Bronchial epithelial cell (primary cell): ENCODE results near the gene MCOLN1. TPM values are rescaled to one million over a fixed set of nuclear protein-coding genes. Genes with fewer than 3 reads are reported as not detected.

Source experiments
- DNase-seq: peaks from one replicate; pipeline ENCODE4 v3.0.0-alpha.2; 2010; ENCODE audit warnings: low read depth
- FAIRE-seq: peaks from 2 replicates; lab custom pipeline; 2011; peaks lifted over from hg19 to GRCh38; lab: Jason Lieb, UNC
- H3K27me3 ChIP-seq: 2 replicates; pipeline ENCODE4 v1.5.1; 2011; ENCODE audit warnings: low read length; ENCODE audit not compliant: control insufficient read depth, insufficient read depth
- H3K36me3 ChIP-seq: 2 replicates; pipeline ENCODE4 v1.5.1; 2011; ENCODE audit warnings: low read length; ENCODE audit not compliant: control insufficient read depth, insufficient read depth
- H3K4me3 ChIP-seq: 2 replicates; pipeline ENCODE4 v1.5.1; 2011; ENCODE audit warnings: mild to moderate bottlenecking, low read depth, low read length, control low read depth
- CTCF ChIP-seq: IDR thresholded peaks from 2 replicates; pipeline ENCODE4 v1.5.1; 2011; ENCODE audit warnings: mild to moderate bottlenecking, moderate library complexity, low read length, control low read depth, inconsistent platforms; ENCODE audit not compliant: insufficient read depth, severe bottlenecking
- total RNA-seq: library from RNA; depleted of rRNA; stranded (reverse); fragments of >200 nt; gene quantifications from 2 replicates; pipeline ENCODE4 v1.2.1, GENCODE V29; 2014

Gene MCOLN1
- total RNA-seq, 1 donor from 2014 or later = 3.7 TPM

- no peak for FAIRE-seq
- Histone ChIP-seq H3K36me3 (no peaks in the 10 kb centered on the region), H3K27me3 (no peaks in the 10 kb centered on the region), H3K4me3 (no peak overlapping the region)
- no peak for DNase-seq
- TF ChIP-seq CTCF = no peak
These were observed 38.7 kb upstream of the MCOLN1 start for GRCh38 chr19:7483720-7484201.

- no peak for TF ChIP-seq CTCF
- Histone ChIP-seq H3K27me3 (no peaks in the 10 kb centered on the region), H3K36me3 (no peaks in the 10 kb centered on the region), H3K4me3 (no peak overlapping the region)
- no peak for FAIRE-seq
- DNase-seq = no peak
These were observed 35.5 kb upstream of the MCOLN1 start for GRCh38 chr19:7486923-7487322.

GRCh38 chr19:7488736-7489353 lies 33.6 kb upstream of the MCOLN1 start, which contains the start of gene PEX11G:
TSS of gene PEX11G (minus strand) at chr19:7489035. CDS start at chr19:7489010, 25 bp downstream.
- TF ChIP-seq CTCF = no peak
- FAIRE-seq (no peak), DNase-seq (peak; percentile 66)
- Histone ChIP-seq H3K4me3 (peak within 1 kb of the TSS; percentile 71), H3K27me3 (no peaks in the 10 kb centered on the region), H3K36me3 (no peaks in the 10 kb centered on the region)

- Histone ChIP-seq H3K4me3 (no peak overlapping the region), H3K36me3 (no peaks in the 10 kb centered on the region), H3K27me3 (no peaks in the 10 kb centered on the region)
- FAIRE-seq (no peak), DNase-seq (no peak)
- no peak for TF ChIP-seq CTCF
These were observed 32.8 kb upstream of the MCOLN1 start for GRCh38 chr19:7489609-7490044.

- no peak for TF ChIP-seq CTCF
- H3K4me3 ChIP-seq = no peak overlapping the region
- no peaks in the 10 kb centered on the region for H3K27me3 ChIP-seq
- DNase-seq (peak; percentile 85), FAIRE-seq (peak; percentile 18)
- H3K36me3 ChIP-seq = no peaks in the 10 kb centered on the region
These were observed 30.3 kb upstream of the MCOLN1 start for GRCh38 chr19:7492142-7492541.
